ENCODE data around the gene ZFP64.

The ZFP64 gene

GRCh38 chr20:52217689-52218395 is 26.3 kb upstream of the ZFP64 start:
- Histone ChIP-seq H3K9ac (ENCODE audit: low read depth, low read length, poor library complexity, severe bottlenecking) (no peak overlapping the region), H3F3A (ENCODE audit: low read depth) (no peaks in the 10 kb centered on the region), H3K9me3 (ENCODE audit: insufficient read depth, low read depth, low read length) (peaks cover 7% of the 10 kb centered on the region; the same call in 1 of the 2 replicates), H3K36me3 (ENCODE audit: insufficient read depth, low read length) (no peaks in the 10 kb centered on the region), H3K27me3 (ENCODE audit: insufficient read depth, low read length, poor library complexity, severe bottlenecking) (no peaks in the 10 kb centered on the region), H3K4me1 (ENCODE audit: insufficient read depth, low read length, poor library complexity, severe bottlenecking) (no peaks in the 10 kb centered on the region), H3K79me2 (ENCODE audit: insufficient read depth, low read length) (no peaks in the 10 kb centered on the region), H3K4me2 (ENCODE audit: low read depth, low read length, poor library complexity, severe bottlenecking) (no peak overlapping the region), H4K20me1 (ENCODE audit: insufficient read depth, low read length, poor library complexity, severe bottlenecking) (no peaks in the 10 kb centered on the region), H2AFZ (ENCODE audit: low read length) (no peak overlapping the region), H3K4me3 (ENCODE audit: low read length, poor library complexity, severe bottlenecking) (no peak overlapping the region), H3K9me2 (replicated peaks; ENCODE audit: low read depth, low read length) (no peaks in the 10 kb centered on the region)
- TF ChIP-seq CTCF (conservative IDR thresholded peaks at IDR 0.05; ENCODE audit: low read length) (no peak), EZH2phosphoT487 (IDR thresholded peaks at IDR 0.05; ENCODE audit: borderline replicate concordance) (no peak)

DNA sequence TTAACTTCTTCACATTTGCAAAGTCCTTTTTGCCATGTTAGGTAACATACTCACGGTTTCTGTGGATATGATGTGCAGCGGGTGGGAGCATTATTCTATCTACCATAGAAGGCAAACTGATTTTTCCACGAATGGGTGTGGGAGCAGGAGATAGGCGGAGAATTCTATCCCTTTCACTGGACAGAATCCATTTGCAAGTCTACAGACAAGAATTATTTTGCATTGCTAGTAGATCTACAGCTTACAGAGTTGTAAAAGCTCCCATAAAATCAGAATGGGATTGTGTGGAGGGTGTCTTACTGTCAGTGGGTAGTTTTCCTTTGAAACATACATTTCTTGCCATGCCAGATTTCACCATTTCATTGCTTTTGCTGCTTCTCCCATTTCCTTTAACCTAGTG is 22.4 kb upstream of the ZFP64 start:
- Histone ChIP-seq H3F3A (ENCODE audit: low read depth) (no peaks in the 10 kb centered on the region), H3K9me3 (ENCODE audit: insufficient read depth, low read depth, low read length) (no peaks in the 10 kb centered on the region), H3K27me3 (ENCODE audit: insufficient read depth, low read length, poor library complexity, severe bottlenecking) (peaks cover 3% of the 10 kb centered on the region), H3K9ac (ENCODE audit: low read depth, low read length, poor library complexity, severe bottlenecking) (no peak overlapping the region), H3K9me2 (replicated peaks; ENCODE audit: low read depth, low read length) (no peaks in the 10 kb centered on the region), H3K4me3 (ENCODE audit: low read length, poor library complexity, severe bottlenecking) (no peak overlapping the region), H3K36me3 (ENCODE audit: insufficient read depth, low read length) (no peaks in the 10 kb centered on the region), H3K79me2 (ENCODE audit: insufficient read depth, low read length) (no peaks in the 10 kb centered on the region), H4K20me1 (ENCODE audit: insufficient read depth, low read length, poor library complexity, severe bottlenecking) (no peaks in the 10 kb centered on the region), H3K4me2 (ENCODE audit: low read depth, low read length, poor library complexity, severe bottlenecking) (no peak overlapping the region), H2AFZ (ENCODE audit: low read length) (no peak overlapping the region), H3K4me1 (ENCODE audit: insufficient read depth, low read length, poor library complexity, severe bottlenecking) (no peaks in the 10 kb centered on the region)
- TF ChIP-seq CTCF (conservative IDR thresholded peaks at IDR 0.05; ENCODE audit: low read length) (no peak), EZH2phosphoT487 (IDR thresholded peaks at IDR 0.05; ENCODE audit: borderline replicate concordance) (no peak)

- H3K9me3 ChIP-seq (ENCODE audit: insufficient read depth, low read depth, low read length), result no peaks in the 10 kb centered on the region
- no peaks in the 10 kb centered on the region for H3K79me2 ChIP-seq (ENCODE audit: insufficient read depth, low read length)
- no peaks in the 10 kb centered on the region for H3K9me2 ChIP-seq (replicated peaks; ENCODE audit: low read depth, low read length)
- H3K27me3 ChIP-seq (ENCODE audit: insufficient read depth, low read length, poor library complexity, severe bottlenecking), result peaks cover 3% of the 10 kb centered on the region
- H3K36me3 ChIP-seq (ENCODE audit: insufficient read depth, low read length), result no peaks in the 10 kb centered on the region
- H3K4me3 ChIP-seq (ENCODE audit: low read length, poor library complexity, severe bottlenecking), result no peak overlapping the region
- H2AFZ ChIP-seq (ENCODE audit: low read length), result no peak overlapping the region
- no peak overlapping the region for H3K9ac ChIP-seq (ENCODE audit: low read depth, low read length, poor library complexity, severe bottlenecking)
- no peaks in the 10 kb centered on the region for H4K20me1 ChIP-seq (ENCODE audit: insufficient read depth, low read length, poor library complexity, severe bottlenecking)
- TF ChIP-seq CTCF (conservative IDR thresholded peaks at IDR 0.05; ENCODE audit: low read length) (no peak), EZH2phosphoT487 (IDR thresholded peaks at IDR 0.05; ENCODE audit: borderline replicate concordance) (no peak)
- no peak overlapping the region for H3K4me2 ChIP-seq (ENCODE audit: low read depth, low read length, poor library complexity, severe bottlenecking)
- no peaks in the 10 kb centered on the region for H3F3A ChIP-seq (ENCODE audit: low read depth)
- no peaks in the 10 kb centered on the region for H3K4me1 ChIP-seq (ENCODE audit: insufficient read depth, low read length, poor library complexity, severe bottlenecking)
These were observed 21.4 kb upstream of the ZFP64 start for GRCh38 chr20:52212943-52213342.
